Fibroblast of villous mesenchyme (primary cell): ENCODE measurements around the gene CSF2. TPM values are rescaled to one million over a fixed set of nuclear protein-coding genes. Genes with fewer than 3 reads are reported as not detected.
"Not testable (repeated sequence)": the region's sequence is repeated elsewhere in the genome, so short reads cannot be mapped to it uniquely, and the experiment has no call there.

Experiments
- DNase-seq: peaks from one replicate; pipeline ENCODE4 v3.0.0-alpha.2; 2010; ENCODE audit warnings: low read depth
- H3K4me3 ChIP-seq: 2 replicates; pipeline ENCODE4 v1.5.1; 2011; ENCODE audit warnings: low read depth, mild to moderate bottlenecking, low read length
- CTCF ChIP-seq: IDR thresholded peaks from 2 replicates; pipeline ENCODE4 v1.5.1; 2012; ENCODE audit warnings: low read depth, mild to moderate bottlenecking, low read length; ENCODE audit not compliant: insufficient read depth
- total RNA-seq: library from RNA; depleted of rRNA; stranded (reverse); fragments of >200 nt; gene quantifications from 2 replicates; pipeline ENCODE4 v1.2.3, GENCODE V29; 2012

CSF2 gene
- total RNA-seq, 1 donor, result 0.43 TPM

GRCh38 chr5:132103332-132103951 is 29.9 kb downstream of the CSF2 start:
- no peak for TF ChIP-seq CTCF
- peak; percentile 93 for DNase-seq
- H3K4me3 ChIP-seq, result no peak overlapping the region

GRCh38 chr5:132103969-132104391 is 30.4 kb downstream of the CSF2 start:
- no peak for TF ChIP-seq CTCF
- H3K4me3 ChIP-seq, result no peak overlapping the region
- no peak for DNase-seq

GRCh38 chr5:132104556-132104955 is 31.0 kb downstream of the CSF2 start:
- DNase-seq, result peak; percentile 62
- no peak for TF ChIP-seq CTCF
- no peak overlapping the region for H3K4me3 ChIP-seq

- no peak overlapping the region for H3K4me3 ChIP-seq
- DNase-seq, result no peak
- TF ChIP-seq CTCF, result no peak
Measured at GRCh38 chr5:132105688-132106087, 32.1 kb downstream of the CSF2 start.

GRCh38 chr5:132108495-132108894 is 34.9 kb downstream of the CSF2 start:
- DNase-seq, H3K4me3 ChIP-seq: not testable (repeated sequence)

GRCh38 chr5:132108957-132109356 is 35.4 kb downstream of the CSF2 start:
- not testable (repeated sequence) for H3K4me3 ChIP-seq, DNase-seq

GRCh38 chr5:132109494-132110053 is 36.0 kb downstream of the CSF2 start:
- DNase-seq, result no peak

More at GRCh38 chr5:132109494-132110053, 36.0 kb downstream of the CSF2 start:
- H3K4me3 ChIP-seq, result no peak overlapping the region
- TF ChIP-seq CTCF, result no peak
